Endodermal cell (in vitro differentiated cells): ENCODE measurements around the gene KCTD10. TPM values are rescaled to one million over a fixed set of nuclear protein-coding genes. Genes with fewer than 3 reads are reported as not detected.

ENCODE experiments used
- DNase-seq: peaks from one replicate; pipeline ENCODE4 v3.0.0-alpha.2; 2017
- H3K27ac ChIP-seq: 2 replicates; pipeline ENCODE4 v1.5.1; 2013; ENCODE audit warnings: mild to moderate bottlenecking, low read depth, low read length, moderate library complexity
- H3K27me3 ChIP-seq: 2 replicates; pipeline ENCODE4 v1.6.1; 2013; ENCODE audit warnings: mild to moderate bottlenecking, low read length, moderate library complexity; ENCODE audit not compliant: insufficient read depth, control insufficient read depth, poor library complexity, severe bottlenecking
- H3K36me3 ChIP-seq: 2 replicates; pipeline ENCODE4 v1.7.0; 2013; ENCODE audit warnings: mild to moderate bottlenecking, low read length, moderate library complexity; ENCODE audit not compliant: control insufficient read depth, insufficient read depth
- H3K4me1 ChIP-seq: one replicate; pipeline ENCODE4 v1.7.0; 2013; ENCODE audit warnings: low read length; ENCODE audit not compliant: control insufficient read depth, insufficient read depth
- H3K4me3 ChIP-seq: 2 replicates; pipeline ENCODE4 v1.5.1; 2013; ENCODE audit warnings: mild to moderate bottlenecking, low read length, moderate library complexity
- H3K9ac ChIP-seq: 2 replicates; pipeline ENCODE4 v1.6.1; 2013; ENCODE audit warnings: mild to moderate bottlenecking, low read length, moderate library complexity; ENCODE audit not compliant: poor library complexity, severe bottlenecking; ENCODE audit errors: extremely low read depth
- H3K9me3 ChIP-seq: 2 replicates; pipeline ENCODE4 v1.6.1; 2013; ENCODE audit warnings: mild to moderate bottlenecking, low read length, moderate library complexity; ENCODE audit not compliant: control insufficient read depth
- H3K27ac Mint-ChIP-seq: 2 replicates; pipeline ENCODE4 v1.8.0; 2020; ENCODE audit warnings: mixed read lengths
- H3K27me3 Mint-ChIP-seq: 2 replicates; pipeline ENCODE4 v1.8.0; 2021; ENCODE audit warnings: mild to moderate bottlenecking, mixed read lengths; ENCODE audit not compliant: insufficient read depth
- H3K36me3 Mint-ChIP-seq: 2 replicates; pipeline ENCODE4 v1.8.0; 2020; ENCODE audit warnings: low read depth, mixed read lengths
- H3K4me1 Mint-ChIP-seq: 2 replicates; pipeline ENCODE4 v1.8.0; 2020; ENCODE audit warnings: mixed read lengths
- H3K4me3 Mint-ChIP-seq: 2 replicates; pipeline ENCODE4 v1.8.0; 2020; ENCODE audit warnings: mild to moderate bottlenecking, moderate library complexity, mixed read lengths
- H3K9me3 Mint-ChIP-seq: 2 replicates; pipeline ENCODE4 v1.8.0; 2020; ENCODE audit warnings: mild to moderate bottlenecking, mixed read lengths
- CTCF ChIP-seq: fragments of 200-600 bp; sonication (generic); conservative IDR thresholded peaks from 2 replicates; pipeline ENCODE4 v1.5.0; 2021; ENCODE audit warnings: antibody characterized with exemption, mild to moderate bottlenecking
- WGBS, 2 experiments: methylation state at CpG; one replicate each; pipeline versions ENCODE4 v1.1.5 to v1.1.7; 2013; ENCODE audit warnings: missing lambda C conversion rate in 2 of 2, mixed read lengths in 1 of 2; ENCODE audit not compliant: insufficient coverage in 1 of 2, insufficient read length in 1 of 2; 5-methylcytosine and 5-hydroxymethylcytosine counted together
- total RNA-seq, 2 donors: library from RNA; stranded (reverse); fragmentation: NEBNext Ultra II Directional in 1 of 2; extraction: Animal tissue kit (Norgen Biotek cat#: 25700) in 1 of 2; gene quantifications; 2 replicates in 1 of 2; 3 replicates in 1 of 2; pipeline ENCODE4 v1.2.1, GENCODE V29; 2021

The KCTD10 gene
- total RNA-seq, 2 donors from 2014 or later, result 50.9 to 53.5 TPM

GRCh38 chr12:109439181-109439580, 37.9 kb downstream of the KCTD10 start:
- no peaks in the 10 kb centered on the region for H3K27me3 Mint-ChIP-seq
- DNase-seq, result no peak
- Histone ChIP-seq H3K27ac (no peak overlapping the region), H3K4me1 (no peaks in the 10 kb centered on the region), H3K27me3 (no peaks in the 10 kb centered on the region), H3K4me3 (no peak overlapping the region), H3K9ac (no peak overlapping the region), H3K9me3 (no peaks in the 10 kb centered on the region), H3K36me3 (peaks cover 4% of the 10 kb centered on the region)
- TF ChIP-seq CTCF, result no peak
- 88 to 93% methylated on average over 3 to 6 of the region's 6 CpGs for WGBS, 2 experiments
- no peak overlapping the region for H3K27ac Mint-ChIP-seq
- peaks cover 5% of the 10 kb centered on the region for H3K36me3 Mint-ChIP-seq
- H3K4me1 Mint-ChIP-seq, result peaks cover 13% of the 10 kb centered on the region
- H3K9me3 Mint-ChIP-seq, result no peaks in the 10 kb centered on the region
- no peak overlapping the region for H3K4me3 Mint-ChIP-seq

GRCh38 chr12:109436188-109436560, 40.9 kb downstream of the KCTD10 start:
- no peak overlapping the region for H3K27ac ChIP-seq
- no peak overlapping the region for H3K4me3 Mint-ChIP-seq

GRCh38 chr12:109435428-109436187, 41.5 kb downstream of the KCTD10 start:
- no peaks in the 10 kb centered on the region for H3K27me3 ChIP-seq
- no peaks in the 10 kb centered on the region for H3K4me1 ChIP-seq
- peaks cover 5% of the 10 kb centered on the region for H3K36me3 Mint-ChIP-seq
- no peak overlapping the region for H3K4me3 Mint-ChIP-seq
- no peaks in the 10 kb centered on the region for H3K36me3 ChIP-seq
- no peaks in the 10 kb centered on the region for H3K9me3 ChIP-seq
- 80 to 87% methylated on average over 12 to 17 of the region's 17 CpGs for WGBS, 2 experiments
- no peak overlapping the region for H3K27ac ChIP-seq
- no peak for TF ChIP-seq CTCF
- no peak overlapping the region for H3K4me3 ChIP-seq
- peak; percentile 68 for DNase-seq
- peaks cover 18% of the 10 kb centered on the region for H3K4me1 Mint-ChIP-seq
- H3K9ac ChIP-seq, result no peak overlapping the region
- H3K9me3 Mint-ChIP-seq, result no peaks in the 10 kb centered on the region
- peak overlapping the region; percentile 41 for H3K27ac Mint-ChIP-seq
- H3K27me3 Mint-ChIP-seq, result no peaks in the 10 kb centered on the region

More at GRCh38 chr12:109436188-109436560, 40.9 kb downstream of the KCTD10 start:
- Histone ChIP-seq H3K9me3 (no peaks in the 10 kb centered on the region), H3K9ac (no peak overlapping the region), H3K27me3 (no peaks in the 10 kb centered on the region), H3K36me3 (no peaks in the 10 kb centered on the region), H3K4me3 (no peak overlapping the region), H3K4me1 (no peaks in the 10 kb centered on the region)
- WGBS, 2 experiments, result 48 to 64% methylated on average over 4 to 7 of the region's 7 CpGs
- Mint-ChIP-seq H3K4me1 (peaks cover 18% of the 10 kb centered on the region), H3K9me3 (no peaks in the 10 kb centered on the region), H3K27me3 (no peaks in the 10 kb centered on the region), H3K27ac (peak overlapping the region; percentile 41), H3K36me3 (peaks cover 5% of the 10 kb centered on the region)
- no peak for TF ChIP-seq CTCF
- DNase-seq, result peak; percentile 80
